Esophagus mucosa (tissue), 1 donor: ENCODE data around the gene NRCAM. TPM values are rescaled to one million over a fixed set of nuclear protein-coding genes. Genes with fewer than 3 reads are reported as not detected.

Experiments used
- ATAC-seq: fragments of 200-7000 bp; cut with Tn5 transposase; one replicate; pipeline ENCODE4 v1.9.1; 2020
- total RNA-seq: library from RNA; stranded (reverse); gene quantifications from one replicate; pipeline ENCODE4 v1.2.4, GENCODE V29; 2023
- donor health status: DM: yes; HTN: yes; CAD: no.

Gene NRCAM
- total RNA-seq, 1 donor from 2014 or later, result 10.9 TPM

- no peak for ATAC-seq
These were observed 334.1 kb downstream of the NRCAM start for GRCh38 chr7:108122181-108122580.

GRCh38 chr7:108120933-108121332 lies 335.3 kb downstream of the NRCAM start:
- ATAC-seq, result no peak

- no peak for ATAC-seq
These were observed 336.0 kb downstream of the NRCAM start for GRCh38 chr7:108120196-108120595.

GRCh38 chr7:108118959-108119358 lies 337.3 kb downstream of the NRCAM start:
- ATAC-seq, result no peak

- peak; percentile 68 for ATAC-seq
These were observed 342.0 kb downstream of the NRCAM start for GRCh38 chr7:108114117-108114841.

- ATAC-seq, result no peak
These were observed 343.6 kb downstream of the NRCAM start for GRCh38 chr7:108112683-108113082.

- peak; percentile 71 for ATAC-seq
These were observed 346.9 kb downstream of the NRCAM start for GRCh38 chr7:108109221-108109908.

GRCh38 chr7:108108131-108108530 lies 348.1 kb downstream of the NRCAM start:
- no peak for ATAC-seq

- ATAC-seq, result no peak
These were observed 351.9 kb downstream of the NRCAM start for GRCh38 chr7:108104324-108104723.

- no peak for ATAC-seq
These were observed 352.5 kb downstream of the NRCAM start for GRCh38 chr7:108103558-108104298.

GRCh38 chr7:108102671-108103312 lies 353.4 kb downstream of the NRCAM start:
- no peak for ATAC-seq

- no peak for ATAC-seq
These were observed 354.5 kb downstream of the NRCAM start for GRCh38 chr7:108101759-108102158.

- ATAC-seq, result no peak
These were observed 356.5 kb downstream of the NRCAM start for GRCh38 chr7:108099713-108100112.

- no peak for ATAC-seq
These were observed 358.5 kb downstream of the NRCAM start for GRCh38 chr7:108097703-108098102.

Other genes with a start within 250 kb of the NRCAM start
- 19.7 TPM for gene PNPLA8, start 69.7 kb upstream of the NRCAM start, total RNA-seq
- 10.4 TPM for gene THAP5, start 113.3 kb upstream of the NRCAM start, total RNA-seq
- 4.9 TPM for gene DNAJB9, start 113.4 kb upstream of the NRCAM start, total RNA-seq